ENCODE measurements around the gene PIF1.

DNA sequence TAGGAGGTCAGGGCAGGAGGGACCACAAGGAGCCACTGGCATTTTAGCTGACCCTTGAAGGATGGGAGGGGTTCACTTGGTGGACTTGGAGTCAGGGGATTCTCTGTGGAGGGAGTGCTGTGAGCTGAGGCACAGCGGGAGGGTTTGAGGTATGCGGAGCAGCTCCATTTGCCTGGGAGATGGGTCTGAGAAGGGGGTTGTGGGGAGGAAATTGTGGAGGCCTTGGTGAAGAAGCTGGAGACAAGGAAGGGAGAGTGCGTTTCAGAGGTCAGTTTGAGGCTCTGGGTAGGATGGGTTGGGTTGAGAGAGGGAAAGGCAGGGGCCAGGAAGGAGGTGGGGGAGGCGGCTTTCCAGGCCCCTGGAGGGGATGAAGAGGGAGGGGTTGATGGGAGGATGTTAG lies 36.5 kb upstream of the PIF1 start:
- TF ChIP-seq L3MBTL2 (conservative IDR thresholded peaks at IDR 0.05) (no peak), PKNOX1 (IDR thresholded peaks at IDR 0.05) (no peak), BHLHE40 (IDR thresholded peaks at IDR 0.05; ENCODE audit: borderline replicate concordance) (no peak), TARDBP (IDR thresholded peaks at IDR 0.05) (no peak), LEF1 (IDR thresholded peaks at IDR 0.05; ENCODE audit: borderline replicate concordance) (no peak), SUZ12 (IDR thresholded peaks at IDR 0.05) (no peak), ZNF384 (IDR thresholded peaks at IDR 0.05) (no peak), NFRKB (IDR thresholded peaks at IDR 0.05) (no peak), FOXK2 (IDR thresholded peaks at IDR 0.05) (no peak), HDGF (IDR thresholded peaks at IDR 0.05; ENCODE audit: borderline replicate concordance) (no peak), FOXM1 (IDR thresholded peaks at IDR 0.05; ENCODE audit: borderline replicate concordance) (no peak), FOXA1 (IDR thresholded peaks at IDR 0.05) (no peak)
